Left ventricle myocardium inferior (tissue), 1 donor: Measurements from ENCODE around the gene OR6J1. TPM values are rescaled to one million over a fixed set of nuclear protein-coding genes. Genes with fewer than 3 reads are reported as not detected.
"Not testable (repeated sequence)": the region's sequence is repeated elsewhere in the genome, so short reads cannot be mapped to it uniquely, and the experiment has no call there.

Experiments
- DNase-seq: peaks from one replicate; pipeline ENCODE4 v3.0.0-alpha.2; 2020
- H3K27ac ChIP-seq: fragments of 200-600 bp; replicated peaks from 2 replicates; pipeline ENCODE4 v1.8.0; 2021
- H3K27me3 ChIP-seq: fragments of 200-600 bp; 2 replicates; pipeline ENCODE4 v1.8.0; 2021; ENCODE audit warnings: low read depth
- H3K36me3 ChIP-seq: fragments of 200-600 bp; 2 replicates; pipeline ENCODE4 v1.8.0; 2021
- H3K4me1 ChIP-seq: fragments of 200-600 bp; 2 replicates; pipeline ENCODE4 v1.8.0; 2021
- H3K4me3 ChIP-seq: fragments of 200-600 bp; 2 replicates; pipeline ENCODE4 v1.8.0; 2021; ENCODE audit warnings: mild to moderate bottlenecking, moderate library complexity
- H3K9me3 ChIP-seq: fragments of 200-600 bp; replicated peaks from 2 replicates; pipeline ENCODE4 v1.8.0; 2021
- CTCF ChIP-seq: fragments of 200-600 bp; IDR thresholded peaks from 2 replicates; pipeline ENCODE4 v1.8.0; 2021; ENCODE audit warnings: antibody characterized with exemption, mild to moderate bottlenecking, borderline replicate concordance
- intact Hi-C: fragments of 100-400 bp; cut with micrococcal nuclease; formaldehyde crosslinking; loops from one replicate; pipeline ENCODE4 v1.11.0; 2022
- total RNA-seq: library from RNA; stranded (reverse); fragmentation: NEBNext Ultra II Directional; extraction: Animal tissue kit (Norgen Biotek cat#: 25700); gene quantifications from one replicate; pipeline ENCODE4 v1.2.1, GENCODE V29; 2021
- donor health status: DM: no; HTN: yes; CAD: no; lungs with severe emphysema.

OR6J1 gene
- total RNA-seq, 1 donor from 2014 or later, result not detected

- Histone ChIP-seq H3K36me3 (no peaks in the 10 kb centered on the region), H3K27ac (no peak overlapping the region), H3K4me3 (no peak overlapping the region), H3K4me1 (no peaks in the 10 kb centered on the region), H3K27me3 (no peaks in the 10 kb centered on the region), H3K9me3 (no peaks in the 10 kb centered on the region)
- intact Hi-C loops, result loop anchor here (5.0 kb wide), 1 partner anchor 258 kb away; no protein-coding TSS in a partner anchor
- no peak for TF ChIP-seq CTCF
- DNase-seq, result no peak
Observed at GRCh38 chr14:22650046-22650739, 6.0 kb upstream of the OR6J1 start.

GRCh38 chr14:22648506-22648905 lies 4.4 kb upstream of the OR6J1 start:
- intact Hi-C loops, result loop anchor here (10.0 kb wide), 1 partner anchor 74 kb away; no protein-coding TSS in a partner anchor
- H3K27ac ChIP-seq, result no peak overlapping the region
- no peak for TF ChIP-seq CTCF
- H3K36me3 ChIP-seq, result no peaks in the 10 kb centered on the region
- H3K27me3 ChIP-seq, result no peaks in the 10 kb centered on the region
- no peak overlapping the region for H3K4me3 ChIP-seq
- DNase-seq, result no peak
- H3K4me1 ChIP-seq, result no peaks in the 10 kb centered on the region
- no peaks in the 10 kb centered on the region for H3K9me3 ChIP-seq

- H3K27ac ChIP-seq, result no peak overlapping the region
- H3K36me3 ChIP-seq, result no peaks in the 10 kb centered on the region
- H3K27me3 ChIP-seq, result no peaks in the 10 kb centered on the region
- no peaks in the 10 kb centered on the region for H3K4me1 ChIP-seq
- TF ChIP-seq CTCF, result no peak
- H3K4me3 ChIP-seq, result no peak overlapping the region
- intact Hi-C loops, result loop anchor here (10.0 kb wide), 1 partner anchor 72 kb away; no protein-coding TSS in a partner anchor
- H3K9me3 ChIP-seq, result no peaks in the 10 kb centered on the region
- no peak for DNase-seq
Observed at GRCh38 chr14:22646570-22647254, 2.6 kb upstream of the OR6J1 start.

GRCh38 chr14:22641846-22642245 lies 2.3 kb downstream of the OR6J1 start:
- Histone ChIP-seq H3K27me3 (no peaks in the 10 kb centered on the region), H3K27ac (no peak overlapping the region), H3K4me3 (no peak overlapping the region), H3K9me3 (no peaks in the 10 kb centered on the region), H3K4me1 (no peaks in the 10 kb centered on the region), H3K36me3 (no peaks in the 10 kb centered on the region)
- intact Hi-C loops, result loop anchor here (10.0 kb wide), 1 partner anchor 67 kb away; no protein-coding TSS in a partner anchor
- no peak for DNase-seq
- TF ChIP-seq CTCF, result no peak

GRCh38 chr14:22640192-22640591 lies 4.0 kb downstream of the OR6J1 start:
- DNase-seq, result no peak
- no peaks in the 10 kb centered on the region for H3K36me3 ChIP-seq
- no peaks in the 10 kb centered on the region for H3K4me1 ChIP-seq
- H3K27ac ChIP-seq, result no peak overlapping the region
- H3K9me3 ChIP-seq, result no peaks in the 10 kb centered on the region
- no peak for TF ChIP-seq CTCF
- no peaks in the 10 kb centered on the region for H3K27me3 ChIP-seq
- no peak overlapping the region for H3K4me3 ChIP-seq
- intact Hi-C loops, result loop anchor here (10.0 kb wide), 1 partner anchor 65 kb away; no protein-coding TSS in a partner anchor

GRCh38 chr14:22635980-22636379 lies 8.2 kb downstream of the OR6J1 start:
- H3K36me3 ChIP-seq, H3K27me3 ChIP-seq, intact Hi-C loops, H3K4me3 ChIP-seq, H3K27ac ChIP-seq, H3K4me1 ChIP-seq, DNase-seq, H3K9me3 ChIP-seq: not testable (repeated sequence)
